GM10847 (cell line): ENCODE measurements around the gene PLEKHN1.

Experiments used
- POLR2A ChIP-seq: IDR thresholded peaks from 2 replicates; pipeline ENCODE4 v1.6.1; 2011; ENCODE audit not compliant: insufficient read length; ENCODE audit errors: extremely low read depth

Gene PLEKHN1

GRCh38 chr1:970973-971730 lies 4.9 kb downstream of the PLEKHN1 start:
- TF ChIP-seq POLR2A, result no peak

DNA sequence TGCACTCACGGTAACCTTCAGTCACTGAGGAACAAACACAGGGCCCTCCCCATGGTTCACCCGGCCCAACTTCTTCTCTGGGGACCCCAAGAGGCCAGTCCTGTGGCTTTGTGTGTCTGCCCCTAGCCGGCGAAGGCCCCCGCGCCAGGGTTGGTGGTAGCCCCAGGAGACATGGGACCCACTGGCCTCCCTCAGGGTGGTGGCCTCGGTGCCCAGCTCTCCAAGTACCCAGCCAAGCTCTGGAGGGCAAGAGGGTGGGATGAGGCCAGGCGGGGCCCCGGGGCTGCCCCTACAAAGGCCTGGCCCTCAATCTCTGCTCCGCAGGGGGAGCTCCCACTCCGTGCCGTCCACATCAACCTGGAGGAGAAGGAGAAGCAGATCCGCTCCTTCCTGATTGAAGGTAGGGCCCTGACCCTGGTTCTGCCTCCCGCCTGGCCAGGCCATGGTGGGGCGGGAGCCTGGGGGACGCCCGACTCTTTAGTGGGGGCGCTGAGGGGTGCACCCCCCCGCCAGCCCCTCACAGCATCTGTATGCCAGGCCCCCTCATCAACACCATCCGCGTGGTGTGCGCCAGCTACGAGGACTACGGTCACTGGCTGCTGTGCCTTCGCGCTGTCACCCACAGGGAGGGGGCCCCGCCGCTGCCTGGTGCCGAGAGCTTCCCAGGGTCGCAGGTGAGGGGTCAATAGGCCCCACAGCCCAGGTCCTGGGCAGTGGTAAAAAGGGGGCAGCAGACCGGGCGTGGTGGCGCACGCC lies 5.6 kb downstream of the PLEKHN1 start:
- no peak for TF ChIP-seq POLR2A

DNA sequence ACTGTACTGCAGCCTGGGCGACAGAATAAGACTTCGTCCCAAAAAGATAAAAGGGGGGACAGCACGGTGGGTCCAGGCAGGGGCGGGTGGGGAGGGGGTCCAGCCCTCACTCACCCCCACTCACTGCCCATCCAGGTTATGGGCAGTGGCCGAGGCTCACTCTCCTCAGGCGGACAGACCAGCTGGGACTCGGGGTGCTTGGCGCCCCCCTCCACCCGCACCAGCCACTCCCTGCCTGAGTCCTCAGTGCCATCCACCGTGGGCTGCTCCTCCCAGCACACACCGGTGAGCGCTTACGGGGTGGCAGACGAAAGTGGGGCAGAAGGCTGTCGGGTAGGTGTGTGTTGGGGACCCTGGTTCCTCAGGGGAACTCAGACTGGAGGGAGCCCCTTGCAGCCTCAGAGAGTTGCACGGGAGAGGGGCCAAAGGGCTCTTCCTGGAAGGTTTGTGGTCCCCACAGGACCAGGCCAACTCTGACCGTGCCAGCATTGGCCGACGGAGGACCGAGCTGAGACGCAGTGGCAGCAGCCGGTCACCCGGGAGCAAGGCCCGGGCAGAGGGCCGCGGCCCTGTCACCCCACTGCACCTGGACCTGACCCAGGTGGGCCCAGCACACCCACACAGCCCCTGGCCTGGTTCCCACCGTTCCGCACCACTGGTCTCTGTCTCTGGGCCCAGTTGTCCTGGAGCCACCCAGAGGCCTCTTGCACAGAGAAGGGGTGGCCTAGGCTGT lies 6.6 kb downstream of the PLEKHN1 start:
- no peak for TF ChIP-seq POLR2A

GRCh38 chr1:973459-974292 lies 7.4 kb downstream of the PLEKHN1 start:
- TF ChIP-seq POLR2A, result no peak

GRCh38 chr1:974293-974640 lies 8.0 kb downstream of the PLEKHN1 start:
- no peak for TF ChIP-seq POLR2A

DNA sequence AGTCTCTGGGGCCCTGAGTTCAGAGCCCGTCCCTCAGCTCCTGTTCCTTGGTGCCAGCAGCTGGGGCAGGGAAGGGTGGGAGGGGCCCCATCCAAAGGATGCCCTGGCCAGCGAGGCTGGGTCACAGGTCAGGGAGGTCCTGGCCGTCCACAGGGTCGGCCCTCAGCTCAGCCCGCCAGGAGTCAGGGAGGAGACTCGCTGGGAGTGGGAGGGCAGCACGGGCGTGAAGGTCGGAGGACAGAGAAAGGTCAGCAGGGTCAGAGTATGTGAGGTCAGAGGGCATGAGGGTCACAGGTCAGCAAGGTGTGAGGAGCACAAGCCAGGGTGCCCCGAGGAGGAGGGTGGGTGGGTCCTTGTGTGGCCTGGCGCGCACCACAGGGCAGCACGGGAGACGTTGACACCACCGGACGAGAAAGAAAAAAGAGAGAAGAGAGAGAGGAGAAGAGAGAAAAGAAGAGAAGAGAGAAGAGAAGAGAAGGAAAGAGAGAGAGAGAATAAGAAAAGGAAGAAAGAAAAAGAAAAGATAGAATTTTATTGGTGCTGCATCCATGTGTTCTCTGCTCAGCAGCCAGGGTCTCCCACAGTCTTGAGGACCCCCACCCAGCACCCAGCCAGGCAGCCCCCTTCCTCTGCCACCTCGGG lies 8.5 kb downstream of the PLEKHN1 start:
- no peak for TF ChIP-seq POLR2A

- TF ChIP-seq POLR2A, result no peak
These were observed 9.1 kb downstream of the PLEKHN1 start for GRCh38 chr1:975365-975764.

DNA sequence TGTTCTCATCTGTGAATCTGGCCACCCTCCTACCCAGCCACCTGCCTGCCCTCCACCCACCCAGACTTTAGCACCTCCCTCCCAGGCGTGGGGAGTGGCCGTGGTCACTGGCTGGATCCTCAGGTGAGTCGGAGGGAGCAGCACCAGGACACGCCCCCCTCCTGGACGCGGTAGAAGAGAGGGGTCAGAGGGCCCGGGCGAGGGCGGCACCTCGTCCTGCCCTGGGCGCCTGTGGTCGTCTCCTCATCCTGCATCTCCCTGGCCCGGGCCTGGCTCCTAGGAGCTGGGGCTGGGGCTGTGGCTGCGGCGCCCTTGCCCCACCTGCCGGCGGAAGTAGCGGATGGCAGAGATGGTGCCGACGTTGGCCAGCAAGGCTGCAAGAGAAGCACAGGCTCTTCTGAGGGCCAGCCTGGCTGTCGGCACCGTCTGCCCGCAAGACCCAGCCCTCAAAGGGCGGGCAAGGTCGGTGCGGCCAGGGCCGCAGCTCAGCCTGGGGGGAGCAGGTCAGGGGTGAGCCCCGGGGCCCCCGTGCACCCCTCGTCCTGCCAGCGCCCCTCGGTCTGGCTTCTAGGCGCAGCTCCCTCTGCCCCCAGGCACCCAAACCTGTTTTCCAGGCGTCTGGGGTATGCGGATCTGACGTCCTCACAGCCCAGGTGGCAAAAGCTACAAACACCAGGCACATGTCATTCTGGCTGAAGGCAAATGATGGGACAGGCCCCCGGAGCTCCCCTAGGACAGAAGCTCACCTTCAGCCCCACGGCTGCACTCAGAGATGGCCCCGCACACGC lies 9.8 kb downstream of the PLEKHN1 start:
- no peak for TF ChIP-seq POLR2A

- no peak for TF ChIP-seq POLR2A
These were observed 12.0 kb downstream of the PLEKHN1 start for GRCh38 chr1:978069-978834.

DNA sequence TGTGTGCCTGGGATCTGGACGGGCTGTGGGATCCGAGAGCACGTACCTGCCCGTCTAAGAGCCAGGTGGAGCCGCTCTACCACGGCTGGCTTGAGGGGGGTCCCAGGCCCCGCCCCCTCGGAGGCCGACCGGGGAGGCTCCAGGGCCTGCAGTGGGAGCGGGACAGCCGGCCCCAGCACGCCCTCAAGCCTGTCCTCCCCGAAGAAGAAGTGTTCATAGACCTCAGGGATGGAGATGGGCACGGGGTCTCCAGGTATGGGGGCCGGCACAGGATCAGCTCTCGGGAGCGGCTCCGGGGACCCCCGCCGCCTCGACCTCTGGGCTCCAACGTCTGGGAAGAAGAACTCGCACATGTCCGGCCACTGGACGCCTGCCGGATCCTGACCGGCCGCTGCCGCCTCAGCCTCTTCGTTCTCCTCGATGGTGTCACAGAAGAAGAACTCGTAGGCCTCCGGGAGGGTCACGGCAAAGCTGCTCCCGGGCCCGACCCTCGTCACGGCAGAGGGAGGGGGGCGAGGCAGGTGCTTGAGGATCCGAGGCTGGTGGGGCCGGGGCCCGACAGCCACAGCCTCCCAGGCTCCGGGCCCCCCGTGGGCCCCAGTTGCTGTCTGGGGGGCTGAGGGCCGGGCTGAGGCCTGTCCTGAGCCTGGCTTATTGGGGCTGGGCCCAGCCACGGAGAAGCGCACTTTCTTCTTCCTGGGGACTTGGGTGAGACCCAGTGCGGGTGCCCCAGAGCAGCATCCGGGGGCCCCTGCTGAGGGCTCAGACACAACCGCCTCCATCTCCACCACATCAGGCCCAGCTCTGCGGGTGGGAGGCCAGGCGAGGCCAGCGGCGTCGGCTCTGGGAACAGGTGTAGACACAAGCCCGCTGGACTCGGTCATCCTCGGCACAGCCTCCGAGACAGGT lies 12.8 kb downstream of the PLEKHN1 start:
- no peak for TF ChIP-seq POLR2A

GRCh38 chr1:979744-980072 lies 13.4 kb downstream of the PLEKHN1 start:
- TF ChIP-seq POLR2A, result no peak

GRCh38 chr1:980137-980571 lies 13.9 kb downstream of the PLEKHN1 start:
- TF ChIP-seq POLR2A, result no peak
